Esophagus muscularis mucosa (tissue), 4 donors: Measurements from ENCODE around the gene ITGB5. TPM values are rescaled to one million over a fixed set of nuclear protein-coding genes. Genes with fewer than 3 reads are reported as not detected.

Experiments used
- DNase-seq: peaks from one replicate; pipeline ENCODE4 v3.0.0-alpha.2; 2017; ENCODE audit errors: extremely low spot score
- H3K27ac ChIP-seq, 4 donors: fragments of 200-600 bp; sonication (generic); replicated peaks in 1 of 4; 1 replicate in 3 of 4; 2 replicates in 1 of 4; pipeline ENCODE4 v1.5.1; 2016 to 2019; ENCODE audit warnings: mild to moderate bottlenecking in 1 of 4
- H3K27me3 ChIP-seq, 4 donors: fragments of 200-600 bp; sonication (generic); one replicate each; pipeline versions ENCODE4 v1.5.1 to v1.6.0; 2016 to 2019
- H3K36me3 ChIP-seq, 4 donors: fragments of 200-600 bp; sonication (generic); one replicate each; pipeline ENCODE4 v1.5.1; 2016 to 2019
- H3K4me1 ChIP-seq, 4 donors: fragments of 200-600 bp; sonication (generic); one replicate each; pipeline ENCODE4 v1.5.1; 2016 to 2019
- H3K4me3 ChIP-seq, 4 donors: fragments of 200-600 bp; sonication (generic); 1 replicate in 2 of 4; 2 replicates in 2 of 4; pipeline ENCODE4 v1.5.1; 2016 to 2019; ENCODE audit warnings: mild to moderate bottlenecking in 4 of 4, moderate library complexity in 1 of 4
- H3K9me3 ChIP-seq, 4 donors: fragments of 200-600 bp; sonication (generic); 1 replicate in 3 of 4; 2 replicates in 1 of 4; pipeline ENCODE4 v1.5.1; 2016 to 2019
- EP300 ChIP-seq: sonication (generic); formaldehyde crosslinking; IDR thresholded peaks from one replicate; pipeline ENCODE4 v1.6.1; 2017; ENCODE audit warnings: antibody characterized with exemption
- POLR2A ChIP-seq: fragments of 450-650 bp; IDR thresholded peaks from one replicate; pipeline ENCODE4 v1.6.1; 2017; ENCODE audit warnings: antibody characterized with exemption, moderate library complexity, mild to moderate bottlenecking, low read depth
- POLR2AphosphoS5 ChIP-seq, 2 donors: sonication (generic); formaldehyde crosslinking; IDR thresholded peaks; one replicate each; pipeline ENCODE4 v1.6.1; 2017; ENCODE audit warnings: antibody characterized with exemption in 2 of 2
- WGBS: methylation state at CpG from one replicate; pipeline ENCODE4 v1.1.5; 2018; 5-methylcytosine and 5-hydroxymethylcytosine counted together
- intact Hi-C: fragments of 100-400 bp; cut with DNase I; formaldehyde crosslinking; loops from one replicate; pipeline ENCODE4 v1.15.1; 2023
- total RNA-seq, 4 donors: library from RNA; depleted of rRNA; stranded (reverse); fragments of >200 nt; gene quantifications; one replicate each; pipeline versions ENCODE4 v1.1.0 to v1.2.1, GENCODE V29; 2016
- TF ChIP-seq, protein P1 (sequence below), 3 experiments: fragments of 200-600 bp in 2 of 3; fragments of 450-650 bp in 1 of 3; sonication (generic) in 2 of 3; IDR thresholded peaks; one replicate each; pipeline ENCODE4 v1.5.1; 2017 to 2019; ENCODE audit warnings: antibody characterized with exemption in 3 of 3, mild to moderate bottlenecking in 2 of 3, moderate library complexity in 1 of 3

Gene ITGB5
- total RNA-seq, 4 donors from 2014 or later = 114 to 284 (median 188) TPM

GRCh38 chr3:124883766-124884473 is 3.2 kb downstream of the ITGB5 start:
- TF ChIP-seq, protein P1, sequence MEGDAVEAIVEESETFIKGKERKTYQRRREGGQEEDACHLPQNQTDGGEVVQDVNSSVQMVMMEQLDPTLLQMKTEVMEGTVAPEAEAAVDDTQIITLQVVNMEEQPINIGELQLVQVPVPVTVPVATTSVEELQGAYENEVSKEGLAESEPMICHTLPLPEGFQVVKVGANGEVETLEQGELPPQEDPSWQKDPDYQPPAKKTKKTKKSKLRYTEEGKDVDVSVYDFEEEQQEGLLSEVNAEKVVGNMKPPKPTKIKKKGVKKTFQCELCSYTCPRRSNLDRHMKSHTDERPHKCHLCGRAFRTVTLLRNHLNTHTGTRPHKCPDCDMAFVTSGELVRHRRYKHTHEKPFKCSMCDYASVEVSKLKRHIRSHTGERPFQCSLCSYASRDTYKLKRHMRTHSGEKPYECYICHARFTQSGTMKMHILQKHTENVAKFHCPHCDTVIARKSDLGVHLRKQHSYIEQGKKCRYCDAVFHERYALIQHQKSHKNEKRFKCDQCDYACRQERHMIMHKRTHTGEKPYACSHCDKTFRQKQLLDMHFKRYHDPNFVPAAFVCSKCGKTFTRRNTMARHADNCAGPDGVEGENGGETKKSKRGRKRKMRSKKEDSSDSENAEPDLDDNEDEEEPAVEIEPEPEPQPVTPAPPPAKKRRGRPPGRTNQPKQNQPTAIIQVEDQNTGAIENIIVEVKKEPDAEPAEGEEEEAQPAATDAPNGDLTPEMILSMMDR (IDR thresholded peaks at IDR 0.05) = no peak
- TF ChIP-seq EP300 (no peak), POLR2A (no peak), POLR2AphosphoS5 (IDR thresholded peaks at IDR 0.05) (no peak)
- DNase-seq = no peak
- no peaks in the 10 kb centered on the region for H3K9me3 ChIP-seq
- H3K4me1 ChIP-seq = peaks cover 48 to 64% (median 52%) of the 10 kb centered on the region in 4 donors
- WGBS = 83% methylated on average over 6 of the region's 7 CpGs
- peaks cover 0 to 6% (median 0%) of the 10 kb centered on the region in 4 donors for H3K36me3 ChIP-seq
- H3K27me3 ChIP-seq = no peaks in the 10 kb centered on the region
- H3K27ac ChIP-seq = no peak overlapping the region
- intact Hi-C loops = no loop called here
- H3K4me3 ChIP-seq = no peak overlapping the region

- H3K9me3 ChIP-seq = no peaks in the 10 kb centered on the region
- H3K36me3 ChIP-seq = peaks cover 0 to 6% (median 0%) of the 10 kb centered on the region in 4 donors
- no peak overlapping the region for H3K4me3 ChIP-seq
- no peak for TF ChIP-seq POLR2A
- TF ChIP-seq, protein P1 (IDR thresholded peaks at IDR 0.05) = no peak
- no peak for TF ChIP-seq POLR2AphosphoS5 (IDR thresholded peaks at IDR 0.05)
- TF ChIP-seq EP300 = no peak
- intact Hi-C loops = no loop called here
- H3K4me1 ChIP-seq = peaks cover 53 to 67% (median 60%) of the 10 kb centered on the region in 4 donors
- WGBS = 84% methylated on average over 13 of the region's 13 CpGs
- no peak for DNase-seq
- H3K27ac ChIP-seq = no peak overlapping the region
- H3K27me3 ChIP-seq = no peaks in the 10 kb centered on the region
Measured at GRCh38 chr3:124882816-124883747, 4.1 kb downstream of the ITGB5 start.

DNA sequence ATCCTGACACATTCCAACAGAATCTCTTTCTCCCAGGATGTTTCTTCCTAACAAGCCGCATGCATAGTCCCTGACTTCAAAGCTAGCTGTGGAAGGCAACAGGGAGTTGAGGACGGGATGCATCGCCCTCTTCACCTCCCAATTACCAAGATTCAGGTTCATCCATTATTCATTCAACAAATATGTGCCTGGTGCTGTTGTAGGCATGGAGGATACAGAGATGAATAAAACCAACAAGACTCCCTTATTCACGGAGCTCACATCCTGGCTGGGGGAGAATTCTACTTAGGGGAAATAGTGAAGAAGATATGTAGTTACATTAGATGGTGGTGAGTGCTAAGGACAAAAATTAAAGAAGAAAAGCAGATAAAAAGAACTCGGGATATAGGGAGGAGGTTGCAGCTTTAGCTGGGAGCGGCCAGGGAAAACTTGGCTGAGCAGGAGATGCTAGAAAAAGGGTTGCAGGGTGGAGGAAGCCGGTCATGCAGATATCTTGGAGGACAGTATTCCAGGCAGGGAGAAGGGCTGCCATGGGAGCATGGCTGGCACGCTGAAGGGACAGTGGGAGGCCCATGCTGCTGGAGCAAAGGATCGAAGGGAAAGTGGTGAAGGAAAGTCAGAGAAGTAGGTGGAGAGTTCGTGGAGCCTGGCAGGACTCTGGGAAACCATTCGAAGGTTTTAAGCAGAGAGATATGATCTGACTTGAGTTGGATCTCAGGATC is 5.0 kb downstream of the ITGB5 start:
- intact Hi-C loops = no loop called here
- Histone ChIP-seq H3K4me3 (no peak overlapping the region), H3K36me3 (peaks cover 0 to 6% (median 0%) of the 10 kb centered on the region in 4 donors), H3K27me3 (no peaks in the 10 kb centered on the region), H3K9me3 (no peaks in the 10 kb centered on the region), H3K4me1 (peaks cover 61 to 68% (median 62%) of the 10 kb centered on the region in 4 donors), H3K27ac (no peak overlapping the region)
- WGBS = 88% methylated on average over 11 of the region's 11 CpGs
- DNase-seq = no peak
- no peak for TF ChIP-seq POLR2A
- TF ChIP-seq POLR2AphosphoS5 (IDR thresholded peaks at IDR 0.05) = no peak
- TF ChIP-seq, protein P1 (IDR thresholded peaks at IDR 0.05) = no peak
- no peak for TF ChIP-seq EP300

DNA sequence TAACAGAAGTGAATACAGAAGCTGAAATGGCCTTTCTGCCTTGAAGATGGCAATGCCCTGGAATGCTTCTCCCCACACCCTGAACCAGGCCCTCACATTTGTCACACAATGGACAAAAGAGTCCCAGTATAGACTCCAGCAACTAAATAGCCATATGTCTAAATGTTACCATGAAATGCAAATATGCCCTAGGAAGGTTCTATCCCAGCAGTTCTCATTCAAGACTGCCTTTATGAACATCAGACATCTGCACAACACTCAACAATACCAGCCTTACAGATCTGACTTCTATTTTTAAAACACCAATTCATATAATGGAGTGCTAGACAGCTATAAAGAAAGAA is 7.9 kb downstream of the ITGB5 start:
- DNase-seq = no peak
- Histone ChIP-seq H3K4me1 (peaks cover 52 to 70% (median 60%) of the 10 kb centered on the region in 4 donors), H3K36me3 (peaks cover 0 to 6% (median 0%) of the 10 kb centered on the region in 4 donors), H3K27me3 (no peaks in the 10 kb centered on the region), H3K9me3 (no peaks in the 10 kb centered on the region), H3K4me3 (no peak overlapping the region), H3K27ac (peak overlapping the region; percentile 73 to 82 (median 76))
- intact Hi-C loops = no loop called here
- no peak for TF ChIP-seq POLR2A
- TF ChIP-seq, protein P1 (IDR thresholded peaks at IDR 0.05) = no peak
- TF ChIP-seq EP300 = no peak
- no peak for TF ChIP-seq POLR2AphosphoS5 (IDR thresholded peaks at IDR 0.05)
